Ascending aorta (tissue), 2 donors: ENCODE results near the gene FGF22. TPM values are rescaled to one million over a fixed set of nuclear protein-coding genes. Genes with fewer than 3 reads are reported as not detected.
"Not testable (repeated sequence)": the region's sequence is repeated elsewhere in the genome, so short reads cannot be mapped to it uniquely, and the experiment has no call there.

ENCODE experiments used
- DNase-seq, 2 donors: peaks; one replicate each; pipeline ENCODE4 v3.0.0-alpha.2; 2019; ENCODE audit warnings: low spot score in 2 of 2
- H3K27ac ChIP-seq, 2 donors: fragments of 200-600 bp; sonication (generic); one replicate each; pipeline ENCODE4 v1.5.1; 2016 to 2017; ENCODE audit warnings: mild to moderate bottlenecking in 1 of 2
- H3K27me3 ChIP-seq: fragments of 200-600 bp; sonication (generic); one replicate; pipeline ENCODE4 v1.5.1; 2017
- H3K36me3 ChIP-seq, 2 donors: fragments of 200-600 bp; sonication (generic); one replicate each; pipeline ENCODE4 v1.5.1; 2016
- H3K4me1 ChIP-seq, 2 donors: fragments of 200-600 bp; sonication (generic); one replicate each; pipeline ENCODE4 v1.5.1; 2016 to 2017; ENCODE audit warnings: mild to moderate bottlenecking in 1 of 2
- H3K4me3 ChIP-seq, 2 donors: fragments of 200-600 bp; sonication (generic); one replicate each; pipeline ENCODE4 v1.5.1; 2016 to 2017; ENCODE audit warnings: mild to moderate bottlenecking in 1 of 2
- H3K9me3 ChIP-seq, 2 donors: fragments of 200-600 bp; sonication (generic); one replicate each; pipeline ENCODE4 v1.5.1; 2016
- CTCF ChIP-seq, 3 experiments: fragments of 200-600 bp in 2 of 3; fragments of 450-650 bp in 1 of 3; sonication (generic) in 2 of 3; IDR thresholded peaks; one replicate each; pipeline ENCODE4 v1.5.1; 2016 to 2019; ENCODE audit warnings: antibody characterized with exemption in 3 of 3, mild to moderate bottlenecking in 1 of 3, moderate library complexity in 1 of 3
- intact Hi-C: fragments of 100-400 bp; cut with DNase I; formaldehyde crosslinking; loops from one replicate; pipeline ENCODE4 v1.15.1; 2023
- total RNA-seq: library from RNA; depleted of rRNA; stranded (reverse); fragments of >200 nt; gene quantifications from one replicate; pipeline ENCODE4 v1.1.0, GENCODE V29; 2016

The FGF22 gene
- total RNA-seq, 1 donor from 2014 or later: not detected

GRCh38 chr19:623175-623916 is 16.3 kb upstream of the FGF22 start:
- no peak overlapping the region for H3K27ac ChIP-seq
- no peaks in the 10 kb centered on the region for H3K27me3 ChIP-seq
- no peak for DNase-seq
- H3K4me1 ChIP-seq: no peaks in the 10 kb centered on the region
- TF ChIP-seq CTCF (IDR thresholded peaks at IDR 0.05): no peak
- intact Hi-C loops: no loop called here
- H3K4me3 ChIP-seq: no peak overlapping the region
- H3K36me3 ChIP-seq: peaks cover 58 to 73% of the 10 kb centered on the region in 2 donors
- no peaks in the 10 kb centered on the region for H3K9me3 ChIP-seq

- H3K4me1 ChIP-seq: no peaks in the 10 kb centered on the region
- H3K27ac ChIP-seq: no peak overlapping the region
- DNase-seq: no peak
- intact Hi-C loops: no loop called here
- no peaks in the 10 kb centered on the region for H3K27me3 ChIP-seq
- H3K9me3 ChIP-seq: no peaks in the 10 kb centered on the region
- peaks cover 57 to 73% of the 10 kb centered on the region in 2 donors for H3K36me3 ChIP-seq
- no peak for TF ChIP-seq CTCF (IDR thresholded peaks at IDR 0.05)
- no peak overlapping the region for H3K4me3 ChIP-seq
Observed at GRCh38 chr19:623974-624373, 15.7 kb upstream of the FGF22 start.

GRCh38 chr19:624433-625109 is 15.1 kb upstream of the FGF22 start:
- peaks cover 57 to 73% of the 10 kb centered on the region in 2 donors for H3K36me3 ChIP-seq
- no peaks in the 10 kb centered on the region for H3K9me3 ChIP-seq
- no peak for TF ChIP-seq CTCF (IDR thresholded peaks at IDR 0.05)
- H3K4me3 ChIP-seq: no peak overlapping the region
- no peak for DNase-seq
- intact Hi-C loops: no loop called here
- H3K27me3 ChIP-seq: no peaks in the 10 kb centered on the region
- no peaks in the 10 kb centered on the region for H3K4me1 ChIP-seq
- no peak overlapping the region for H3K27ac ChIP-seq

- intact Hi-C loops: no loop called here
- no peak for TF ChIP-seq CTCF (IDR thresholded peaks at IDR 0.05)
- no peak for DNase-seq
- Histone ChIP-seq H3K9me3 (no peaks in the 10 kb centered on the region), H3K36me3 (peaks cover 53 to 68% of the 10 kb centered on the region in 2 donors), H3K4me3 (no peak overlapping the region), H3K27me3 (no peaks in the 10 kb centered on the region), H3K27ac (no peak overlapping the region), H3K4me1 (no peaks in the 10 kb centered on the region)
Observed at GRCh38 chr19:625257-625656, 14.4 kb upstream of the FGF22 start.

- H3K27ac ChIP-seq, intact Hi-C loops, H3K9me3 ChIP-seq, H3K4me3 ChIP-seq, H3K27me3 ChIP-seq, DNase-seq, H3K4me1 ChIP-seq: not testable (repeated sequence)
- peaks cover 50 to 59% of the 10 kb centered on the region in 2 donors for H3K36me3 ChIP-seq
Observed at GRCh38 chr19:626566-626965, 13.1 kb upstream of the FGF22 start.

GRCh38 chr19:628168-628567 is 11.5 kb upstream of the FGF22 start:
- no peaks in the 10 kb centered on the region for H3K9me3 ChIP-seq
- no peak for TF ChIP-seq CTCF (IDR thresholded peaks at IDR 0.05)
- H3K27me3 ChIP-seq: no peaks in the 10 kb centered on the region
- H3K4me3 ChIP-seq: no peak overlapping the region
- DNase-seq: no peak
- H3K36me3 ChIP-seq: peaks cover 36 to 43% of the 10 kb centered on the region in 2 donors
- no peak overlapping the region for H3K27ac ChIP-seq
- intact Hi-C loops: no loop called here
- peaks cover 3 to 10% of the 10 kb centered on the region in 2 donors for H3K4me1 ChIP-seq

GRCh38 chr19:629515-629914 is 10.2 kb upstream of the FGF22 start:
- peaks cover 10 to 15% of the 10 kb centered on the region in 2 donors for H3K4me1 ChIP-seq
- DNase-seq, H3K27ac ChIP-seq, H3K9me3 ChIP-seq, H3K4me3 ChIP-seq, intact Hi-C loops, H3K27me3 ChIP-seq: not testable (repeated sequence)
- H3K36me3 ChIP-seq: peaks cover 28 to 31% of the 10 kb centered on the region in 2 donors
